ENCODE measurements around the gene RAP2C. TPM values are rescaled to one million over a fixed set of nuclear protein-coding genes. Genes with fewer than 3 reads are reported as not detected.

Gene RAP2C
- total RNA-seq, 1 donor from 2014 or later: 29.7 TPM

- Histone ChIP-seq H3K27me3 (ENCODE audit: control insufficient read depth in 3 of 3, insufficient read depth in 3 of 3, low read length in 3 of 3) (no peaks in the 10 kb centered on the region), H3K9ac (ENCODE audit: low read depth in 1 of 3, low read length in 3 of 3) (no peak overlapping the region), H3K36me3 (ENCODE audit: control insufficient read depth in 3 of 3, insufficient read depth in 3 of 3, low read length in 3 of 3) (peaks cover 0 to 5% (median 0%) of the 10 kb centered on the region in 3 donors), H3K4me3 (ENCODE audit: low read length in 3 of 3) (no peak overlapping the region), H3K27ac (ENCODE audit: low read depth, low read length) (no peak overlapping the region), H3K9me3 (ENCODE audit: control insufficient read depth in 3 of 3, low read length in 3 of 3) (no peaks in the 10 kb centered on the region), H3K4me1 (ENCODE audit: control insufficient read depth in 3 of 3, insufficient read depth in 3 of 3, low read length in 3 of 3) (peaks cover 11 to 21% (median 14%) of the 10 kb centered on the region in 3 donors)
Measured at GRCh38 chrX:132206259-132206658, 13.0 kb downstream of the RAP2C start.

- Histone ChIP-seq H3K36me3 (ENCODE audit: control insufficient read depth in 3 of 3, insufficient read depth in 3 of 3, low read length in 3 of 3) (peaks cover 0 to 5% (median 0%) of the 10 kb centered on the region in 3 donors), H3K4me1 (ENCODE audit: control insufficient read depth in 3 of 3, insufficient read depth in 3 of 3, low read length in 3 of 3) (peaks cover 6 to 14% (median 7%) of the 10 kb centered on the region in 3 donors)
Measured at GRCh38 chrX:132204629-132205028, 14.6 kb downstream of the RAP2C start.

GRCh38 chrX:132200976-132201375, 18.3 kb downstream of the RAP2C start:
- no peaks in the 10 kb centered on the region for H3K9me3 ChIP-seq (ENCODE audit: control insufficient read depth in 3 of 3, low read length in 3 of 3)
- H3K27me3 ChIP-seq (ENCODE audit: control insufficient read depth in 3 of 3, insufficient read depth in 3 of 3, low read length in 3 of 3): no peaks in the 10 kb centered on the region
- no peak overlapping the region for H3K9ac ChIP-seq (ENCODE audit: low read depth in 1 of 3, low read length in 3 of 3)
- no peak overlapping the region for H3K4me3 ChIP-seq (ENCODE audit: low read length in 3 of 3)
- H3K36me3 ChIP-seq (ENCODE audit: control insufficient read depth in 3 of 3, insufficient read depth in 3 of 3, low read length in 3 of 3): peaks cover 0 to 3% (median 0%) of the 10 kb centered on the region in 3 donors
- H3K27ac ChIP-seq (ENCODE audit: low read depth, low read length): no peak overlapping the region
- peaks cover under 1 to 7% (median 4%) of the 10 kb centered on the region in 3 donors for H3K4me1 ChIP-seq (ENCODE audit: control insufficient read depth in 3 of 3, insufficient read depth in 3 of 3, low read length in 3 of 3)

More at GRCh38 chrX:132204629-132205028, 14.6 kb downstream of the RAP2C start:
- H3K27me3 ChIP-seq (ENCODE audit: control insufficient read depth in 3 of 3, insufficient read depth in 3 of 3, low read length in 3 of 3): no peaks in the 10 kb centered on the region
- no peak overlapping the region for H3K9ac ChIP-seq (ENCODE audit: low read depth in 1 of 3, low read length in 3 of 3)
- no peaks in the 10 kb centered on the region for H3K9me3 ChIP-seq (ENCODE audit: control insufficient read depth in 3 of 3, low read length in 3 of 3)
- H3K4me3 ChIP-seq (ENCODE audit: low read length in 3 of 3): no peak overlapping the region
- H3K27ac ChIP-seq (ENCODE audit: low read depth, low read length): no peak overlapping the region

- Histone ChIP-seq H3K36me3 (ENCODE audit: control insufficient read depth in 3 of 3, insufficient read depth in 3 of 3, low read length in 3 of 3) (peaks cover 0 to 3% (median 0%) of the 10 kb centered on the region in 3 donors), H3K4me3 (ENCODE audit: low read length in 3 of 3) (no peak overlapping the region), H3K27ac (ENCODE audit: low read depth, low read length) (no peak overlapping the region), H3K27me3 (ENCODE audit: control insufficient read depth in 3 of 3, insufficient read depth in 3 of 3, low read length in 3 of 3) (no peaks in the 10 kb centered on the region), H3K4me1 (ENCODE audit: control insufficient read depth in 3 of 3, insufficient read depth in 3 of 3, low read length in 3 of 3) (peaks cover 0 to 4% (median 0%) of the 10 kb centered on the region in 3 donors), H3K9me3 (ENCODE audit: control insufficient read depth in 3 of 3, low read length in 3 of 3) (no peaks in the 10 kb centered on the region), H3K9ac (ENCODE audit: low read depth in 1 of 3, low read length in 3 of 3) (no peak overlapping the region)
Measured at GRCh38 chrX:132199941-132200340, 19.3 kb downstream of the RAP2C start.

- Histone ChIP-seq H3K36me3 (ENCODE audit: control insufficient read depth in 3 of 3, insufficient read depth in 3 of 3, low read length in 3 of 3) (no peaks in the 10 kb centered on the region), H3K9me3 (ENCODE audit: control insufficient read depth in 3 of 3, low read length in 3 of 3) (no peaks in the 10 kb centered on the region), H3K4me1 (ENCODE audit: control insufficient read depth in 3 of 3, insufficient read depth in 3 of 3, low read length in 3 of 3) (no peaks in the 10 kb centered on the region), H3K27ac (ENCODE audit: low read depth, low read length) (no peak overlapping the region), H3K4me3 (ENCODE audit: low read length in 3 of 3) (no peak overlapping the region), H3K27me3 (ENCODE audit: control insufficient read depth in 3 of 3, insufficient read depth in 3 of 3, low read length in 3 of 3) (no peaks in the 10 kb centered on the region), H3K9ac (ENCODE audit: low read depth in 1 of 3, low read length in 3 of 3) (no peak overlapping the region)
Measured at GRCh38 chrX:132193872-132194574, 25.2 kb downstream of the RAP2C start.

- H3K27ac ChIP-seq (ENCODE audit: low read depth, low read length): no peak overlapping the region
- no peak overlapping the region for H3K9ac ChIP-seq (ENCODE audit: low read depth in 1 of 3, low read length in 3 of 3)
- H3K36me3 ChIP-seq (ENCODE audit: control insufficient read depth in 3 of 3, insufficient read depth in 3 of 3, low read length in 3 of 3): no peaks in the 10 kb centered on the region
- H3K27me3 ChIP-seq (ENCODE audit: control insufficient read depth in 3 of 3, insufficient read depth in 3 of 3, low read length in 3 of 3): peaks cover 0 to 3% (median 0%) of the 10 kb centered on the region in 3 donors
- H3K4me3 ChIP-seq (ENCODE audit: low read length in 3 of 3): no peak overlapping the region
- H3K4me1 ChIP-seq (ENCODE audit: control insufficient read depth in 3 of 3, insufficient read depth in 3 of 3, low read length in 3 of 3): no peaks in the 10 kb centered on the region
- H3K9me3 ChIP-seq (ENCODE audit: control insufficient read depth in 3 of 3, low read length in 3 of 3): no peaks in the 10 kb centered on the region
Measured at GRCh38 chrX:132191938-132192337, 27.3 kb downstream of the RAP2C start.

- Histone ChIP-seq H3K27me3 (ENCODE audit: control insufficient read depth in 3 of 3, insufficient read depth in 3 of 3, low read length in 3 of 3) (peaks cover 0 to 4% (median 0%) of the 10 kb centered on the region in 3 donors), H3K27ac (ENCODE audit: low read depth, low read length) (no peak overlapping the region)
Measured at GRCh38 chrX:132188175-132188574, 31.1 kb downstream of the RAP2C start.

GRCh38 chrX:132187451-132187850, 31.8 kb downstream of the RAP2C start:
- Histone ChIP-seq H3K4me1 (ENCODE audit: control insufficient read depth in 3 of 3, insufficient read depth in 3 of 3, low read length in 3 of 3) (no peaks in the 10 kb centered on the region), H3K4me3 (ENCODE audit: low read length in 3 of 3) (no peak overlapping the region), H3K9me3 (ENCODE audit: control insufficient read depth in 3 of 3, low read length in 3 of 3) (no peaks in the 10 kb centered on the region), H3K9ac (ENCODE audit: low read depth in 1 of 3, low read length in 3 of 3) (no peak overlapping the region), H3K27me3 (ENCODE audit: control insufficient read depth in 3 of 3, insufficient read depth in 3 of 3, low read length in 3 of 3) (peaks cover 0 to 6% (median 0%) of the 10 kb centered on the region in 3 donors), H3K27ac (ENCODE audit: low read depth, low read length) (no peak overlapping the region), H3K36me3 (ENCODE audit: control insufficient read depth in 3 of 3, insufficient read depth in 3 of 3, low read length in 3 of 3) (no peaks in the 10 kb centered on the region)

More at GRCh38 chrX:132188175-132188574, 31.1 kb downstream of the RAP2C start:
- Histone ChIP-seq H3K4me1 (ENCODE audit: control insufficient read depth in 3 of 3, insufficient read depth in 3 of 3, low read length in 3 of 3) (no peaks in the 10 kb centered on the region), H3K36me3 (ENCODE audit: control insufficient read depth in 3 of 3, insufficient read depth in 3 of 3, low read length in 3 of 3) (no peaks in the 10 kb centered on the region), H3K4me3 (ENCODE audit: low read length in 3 of 3) (no peak overlapping the region), H3K9ac (ENCODE audit: low read depth in 1 of 3, low read length in 3 of 3) (no peak overlapping the region), H3K9me3 (ENCODE audit: control insufficient read depth in 3 of 3, low read length in 3 of 3) (no peaks in the 10 kb centered on the region)

- Histone ChIP-seq H3K27ac (ENCODE audit: low read depth, low read length) (no peak overlapping the region), H3K27me3 (ENCODE audit: control insufficient read depth in 3 of 3, insufficient read depth in 3 of 3, low read length in 3 of 3) (peaks cover 0 to 12% (median 0%) of the 10 kb centered on the region in 3 donors), H3K4me1 (ENCODE audit: control insufficient read depth in 3 of 3, insufficient read depth in 3 of 3, low read length in 3 of 3) (no peaks in the 10 kb centered on the region), H3K4me3 (ENCODE audit: low read length in 3 of 3) (no peak overlapping the region), H3K9ac (ENCODE audit: low read depth in 1 of 3, low read length in 3 of 3) (no peak overlapping the region), H3K9me3 (ENCODE audit: control insufficient read depth in 3 of 3, low read length in 3 of 3) (no peaks in the 10 kb centered on the region), H3K36me3 (ENCODE audit: control insufficient read depth in 3 of 3, insufficient read depth in 3 of 3, low read length in 3 of 3) (no peaks in the 10 kb centered on the region)
Measured at GRCh38 chrX:132184871-132185270, 34.4 kb downstream of the RAP2C start.

GRCh38 chrX:132181364-132181763, 37.9 kb downstream of the RAP2C start:
- H3K4me1 ChIP-seq (ENCODE audit: control insufficient read depth in 3 of 3, insufficient read depth in 3 of 3, low read length in 3 of 3): no peaks in the 10 kb centered on the region
- H3K9me3 ChIP-seq (ENCODE audit: control insufficient read depth in 3 of 3, low read length in 3 of 3): no peaks in the 10 kb centered on the region
- H3K9ac ChIP-seq (ENCODE audit: low read depth in 1 of 3, low read length in 3 of 3): no peak overlapping the region
- H3K4me3 ChIP-seq (ENCODE audit: low read length in 3 of 3): no peak overlapping the region
- H3K27me3 ChIP-seq (ENCODE audit: control insufficient read depth in 3 of 3, insufficient read depth in 3 of 3, low read length in 3 of 3): peaks cover 0 to 9% (median 0%) of the 10 kb centered on the region in 3 donors
- no peaks in the 10 kb centered on the region for H3K36me3 ChIP-seq (ENCODE audit: control insufficient read depth in 3 of 3, insufficient read depth in 3 of 3, low read length in 3 of 3)
- no peak overlapping the region for H3K27ac ChIP-seq (ENCODE audit: low read depth, low read length)

Data from skeletal muscle tissue (tissue), 4 donors.